ENCODE results near the gene GSTT2B. TPM values are rescaled to one million over a fixed set of nuclear protein-coding genes. Genes with fewer than 3 reads are reported as not detected.

GSTT2B gene
- total and polyA plus RNA-seq, 2 of the 8 experiments (the other 6 are each of a cell fraction or from before 2014, with no cell fraction given) = 6.3 to 13.3 TPM

GRCh38 chr22:23908587-23909205 is 52.3 kb downstream of the GSTT2B start:
- H3K4me2 ChIP-seq (ENCODE audit: insufficient read depth in 1 of 2, low read depth in 2 of 2, low read length in 2 of 2) = no peak overlapping the region; a peak in 1 of 4 replicates
- no peaks in the 10 kb centered on the region for H3K36me3 ChIP-seq (ENCODE audit: control insufficient read depth in 2 of 4, insufficient read depth in 4 of 4, low read length in 3 of 4)
- peaks cover 5 to 13% (median 12%) of the 10 kb centered on the region in 4 experiments for H3K4me1 ChIP-seq (replicated peaks in 1 of 4; ENCODE audit: control insufficient read depth in 3 of 4, insufficient read depth in 4 of 4, low read length in 3 of 4)
- H2AK5ac ChIP-seq (ENCODE audit: low read depth, low read length) = no peak overlapping the region
- no peak overlapping the region for H2BK12ac ChIP-seq (ENCODE audit: low read depth, low read length)
- H3K9ac ChIP-seq (replicated peaks in 1 of 4; ENCODE audit: extremely low read depth in 1 of 4, low read depth in 3 of 4, low read length in 3 of 4) = no peak overlapping the region
- POLR2A ChIA-PET (ENCODE audit: partially characterized antibody) = interaction anchor here (0.9 to 5.3 kb wide), 6 partner anchors 9 to 51 kb away, joined by 3 to 31 read pairs (median 5); partner anchors contain the start of genes MIF and SLC2A11
- CTCF ChIA-PET (ENCODE audit: partially characterized antibody) = interaction anchor here (1.4 to 3.5 kb wide), 3 partner anchors 11 to 15 kb away, joined by 3 to 13 read pairs (median 6); partner anchors contain the start of gene MIF
- no peak overlapping the region for H4K8ac ChIP-seq (ENCODE audit: extremely low read depth, insufficient read depth, low read length)
- H2BK15ac ChIP-seq (ENCODE audit: low read length) = no peak overlapping the region
- no peak overlapping the region for H2BK20ac ChIP-seq (ENCODE audit: low read length)
- H3K79me2 ChIP-seq (ENCODE audit: control insufficient read depth in 1 of 2, insufficient read depth in 2 of 2, low read length in 2 of 2) = no peaks in the 10 kb centered on the region
- H2BK5ac ChIP-seq (ENCODE audit: low read depth, low read length) = no peak overlapping the region
- no peaks in the 10 kb centered on the region for H4K20me1 ChIP-seq (replicated peaks in 1 of 2; ENCODE audit: control insufficient read depth in 1 of 2, insufficient read depth in 2 of 2, low read length in 2 of 2)
- H3K79me1 ChIP-seq (ENCODE audit: low read depth, low read length) = no peaks in the 10 kb centered on the region
- no peak overlapping the region for H2AFZ ChIP-seq (ENCODE audit: low read length)
- H3K27me3 ChIP-seq (replicated peaks in 1 of 4; ENCODE audit: control insufficient read depth in 3 of 4, extremely low read depth in 1 of 4, insufficient read depth in 3 of 4, low read length in 3 of 4) = peaks cover 0 to 3% (median under 1%) of the 10 kb centered on the region in 4 experiments; a peak in 2 of 7 replicates
- peaks cover 2% of the 10 kb centered on the region; the same call in 1 of the 2 replicates for H3K23me2 ChIP-seq (ENCODE audit: low read depth, low read length)
- H3K4ac ChIP-seq (replicated peaks; ENCODE audit: insufficient read length, low read depth, low read length) = no peak overlapping the region
- H3K4me3 ChIP-seq (ENCODE audit: extremely low read depth in 1 of 4, insufficient read depth in 2 of 4, low read depth in 3 of 4, low read length in 4 of 4) = no peak overlapping the region
- no peak overlapping the region for H4K91ac ChIP-seq (replicated peaks; ENCODE audit: insufficient read length, low read length)
- H2BK120ac ChIP-seq (replicated peaks; ENCODE audit: low read depth, low read length) = no peak overlapping the region
- H3K23ac ChIP-seq (ENCODE audit: insufficient read length) = no peak overlapping the region
- no peak for FAIRE-seq
- H3K56ac ChIP-seq (replicated peaks; ENCODE audit: insufficient read length, low read depth, low read length) = no peak overlapping the region
- 83% methylated on average over 11 of the region's 11 CpGs; no CpG with 5 or more reads in 1 of the 2 experiments for WGBS, 2 experiments (ENCODE audit: extremely low coverage in 1 of 2, insufficient coverage in 1 of 2, insufficient read length in 1 of 2, insufficient replicate concordance in 2 of 2, low coverage in 1 of 2, low lambda C conversion rate in 2 of 2, missing lambda C conversion rate in 1 of 2)
- no peak overlapping the region for H4K5ac ChIP-seq (ENCODE audit: insufficient read length, low read depth, low read length)
- no peak for DNase-seq (ENCODE audit: low read depth in 1 of 2, low spot score in 2 of 2)
- no peak overlapping the region for H3K14ac ChIP-seq (ENCODE audit: insufficient read length)
- H3K27ac ChIP-seq (ENCODE audit: low read depth, low read length) = no peak overlapping the region
- no peak overlapping the region for H3K18ac ChIP-seq (ENCODE audit: extremely low read depth, low read length)
- peaks cover 0 to 6% of the 10 kb centered on the region in 2 experiments; a peak in 1 of 4 replicates for H3K9me3 ChIP-seq (ENCODE audit: insufficient read depth in 2 of 2, low read depth in 1 of 2, low read length in 1 of 2)
- TF ChIP-seq RBBP5 (IDR thresholded peaks at IDR 0.05; ENCODE audit: borderline replicate concordance, low read depth, low read length) (no peak), BRCA1 (IDR thresholded peaks at IDR 0.05; ENCODE audit: low read depth, low read length) (no peak), TBP (IDR thresholded peaks at IDR 0.05; ENCODE audit: low read depth, low read length) (no peak), EGR1 (IDR thresholded peaks at IDR 0.05; ENCODE audit: borderline replicate concordance, low read depth, low read length) (no peak), E2F6 (IDR thresholded peaks at IDR 0.05) (no peak), KDM5A (IDR thresholded peaks at IDR 0.05; ENCODE audit: low read length) (no peak), ATF2 (IDR thresholded peaks at IDR 0.05; ENCODE audit: low read length) (no peak)
